Measurements from ENCODE around the gene BOD1.

DNA sequence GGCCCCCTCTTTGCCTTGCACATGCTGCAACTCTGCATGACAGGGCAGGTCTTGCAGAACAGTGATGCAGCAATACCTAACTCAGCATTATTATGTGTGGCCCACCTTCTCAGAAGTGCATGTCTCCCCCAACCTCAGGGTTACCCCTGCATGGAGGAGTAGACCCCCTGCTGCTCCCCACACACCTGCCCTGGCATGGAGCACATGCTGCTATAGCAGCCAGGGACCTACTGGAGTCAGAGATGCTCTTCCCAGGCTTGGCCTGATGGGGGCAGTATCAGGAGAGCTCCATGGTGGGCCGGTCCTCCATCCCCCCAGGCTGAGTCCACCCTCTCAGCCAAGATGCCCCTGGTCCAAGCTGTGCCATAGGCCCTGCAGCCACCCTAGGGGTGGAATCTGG is 13.2 kb upstream of the BOD1 start:
- TF ChIP-seq SMC3 (IDR thresholded peaks at IDR 0.05) (0 out of 3 replicates have a peak, but pooled peaks have one; percentile 23), CEBPB (IDR thresholded peaks at IDR 0.05) (no peak)

All from A549 (cell line).